ENCODE measurements around the gene PDIA3.
"Not testable (repeated sequence)": the region's sequence is repeated elsewhere in the genome, so short reads cannot be mapped to it uniquely, and the experiment has no call there.

Gene PDIA3

GRCh38 chr15:43746245-43746902, at the start of gene PDIA3:
Gene PDIA3 (plus strand): TSS chr15:43746438. CDS start chr15:43746540, 102 bp downstream.
- not testable (repeated sequence) for FAIRE-seq

- FAIRE-seq = no peak
Measured at GRCh38 chr15:43702174-43702573, 44.1 kb upstream of the PDIA3 start.

GRCh38 chr15:43702701-43703424, 43.4 kb upstream of the PDIA3 start:
- no peak for FAIRE-seq

- FAIRE-seq = not testable (repeated sequence)
Measured at GRCh38 chr15:43710431-43711131, 35.7 kb upstream of the PDIA3 start.

- no peak for FAIRE-seq
Measured at GRCh38 chr15:43723151-43723550, 23.1 kb upstream of the PDIA3 start.

- not testable (repeated sequence) for FAIRE-seq
Measured at GRCh38 chr15:43726306-43726705, 19.9 kb upstream of the PDIA3 start.

GRCh38 chr15:43728053-43728725, 18.0 kb upstream of the PDIA3 start:
- not testable (repeated sequence) for FAIRE-seq

- no peak for FAIRE-seq
Measured at GRCh38 chr15:43735416-43735815, 10.8 kb upstream of the PDIA3 start.

- not testable (repeated sequence) for FAIRE-seq
Measured at GRCh38 chr15:43746903-43747309, 668 bp downstream of the PDIA3 start.

GRCh38 chr15:43748376-43748775, 2.1 kb downstream of the PDIA3 start:
- FAIRE-seq = no peak

- FAIRE-seq = no peak
Measured at GRCh38 chr15:43749690-43750345, 3.6 kb downstream of the PDIA3 start.

GRCh38 chr15:43751885-43752284, 5.6 kb downstream of the PDIA3 start:
- FAIRE-seq = no peak

- FAIRE-seq = no peak
Measured at GRCh38 chr15:43762824-43763223, 16.6 kb downstream of the PDIA3 start.

GRCh38 chr15:43763819-43764446, 17.7 kb downstream of the PDIA3 start:
- FAIRE-seq = no peak

GRCh38 chr15:43769584-43770228, 23.5 kb downstream of the PDIA3 start:
- peak; percentile 77 for FAIRE-seq

- FAIRE-seq = no peak
Measured at GRCh38 chr15:43771816-43772215, 25.6 kb downstream of the PDIA3 start.

- no peak for FAIRE-seq
Measured at GRCh38 chr15:43772624-43773023, 26.4 kb downstream of the PDIA3 start.

- no peak for FAIRE-seq
Measured at GRCh38 chr15:43774062-43774461, 27.8 kb downstream of the PDIA3 start.

GRCh38 chr15:43775411-43775965, 29.2 kb downstream of the PDIA3 start:
- FAIRE-seq = no peak

- no peak for FAIRE-seq
Measured at GRCh38 chr15:43776101-43776717, 30.0 kb downstream of the PDIA3 start.

Measured in A204.1 (cell line).